Activated effector memory CD4-positive, alpha-beta T cell treated with Interleukin-2 at 50 U/mL for 16 hours (primary cell): ENCODE results near the gene YTHDF1.
"Not testable (repeated sequence)": the region's sequence is repeated elsewhere in the genome, so short reads cannot be mapped to it uniquely, and the experiment has no call there.

ENCODE experiments used
- DNase-seq: peaks from one replicate; pipeline ENCODE4 v3.0.0-alpha.2; 2020

YTHDF1 gene

DNA sequence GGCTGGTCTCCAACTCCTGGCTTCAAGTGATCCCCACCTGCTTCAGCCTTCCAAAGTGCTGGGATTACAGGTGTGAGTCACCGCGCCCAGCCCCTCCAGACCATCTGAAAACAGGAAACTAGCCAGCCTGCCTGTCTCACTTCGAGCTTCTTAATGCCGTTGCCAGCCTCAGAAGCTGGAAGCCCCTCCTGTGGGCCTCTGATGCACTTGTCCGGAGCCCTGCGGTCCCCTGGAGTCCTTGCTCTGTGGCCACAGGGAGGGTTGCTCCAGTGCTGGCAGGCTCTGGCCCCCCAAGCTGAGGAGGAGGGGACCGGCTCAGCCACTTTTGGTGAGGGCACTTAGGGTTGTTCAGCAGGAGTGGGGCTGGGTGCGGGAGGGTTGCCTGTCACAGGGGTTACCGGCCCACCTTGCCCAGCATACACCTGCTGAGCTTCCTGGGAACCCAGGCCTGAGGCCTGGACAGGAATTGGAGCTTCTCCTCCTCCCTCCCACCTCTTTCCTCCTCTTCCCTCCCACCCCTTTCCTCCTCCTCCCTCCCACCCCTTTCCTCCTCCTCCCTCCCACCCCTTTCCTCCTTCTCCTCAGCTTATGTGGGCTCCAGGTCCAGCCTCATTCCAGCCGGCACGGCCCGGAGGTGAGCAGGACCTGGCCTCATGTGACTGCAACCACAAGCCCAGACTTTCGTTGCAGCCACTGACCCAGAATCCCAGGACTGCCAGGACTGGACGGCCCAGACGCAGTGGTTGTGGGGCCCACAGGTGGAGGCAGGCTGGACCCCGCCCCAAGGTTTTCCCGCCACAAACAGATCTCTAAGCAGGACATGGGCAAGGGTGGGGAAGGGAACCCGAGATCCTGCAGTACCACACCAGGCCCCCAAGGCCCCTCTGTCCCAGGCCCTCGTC lies 10.4 kb upstream of the YTHDF1 start:
- no peak for DNase-seq

- no peak for DNase-seq
These were observed 9.1 kb upstream of the YTHDF1 start for GRCh38 chr20:63225082-63225454.

- no peak for DNase-seq
These were observed 8.6 kb upstream of the YTHDF1 start for GRCh38 chr20:63224412-63225081.

DNA sequence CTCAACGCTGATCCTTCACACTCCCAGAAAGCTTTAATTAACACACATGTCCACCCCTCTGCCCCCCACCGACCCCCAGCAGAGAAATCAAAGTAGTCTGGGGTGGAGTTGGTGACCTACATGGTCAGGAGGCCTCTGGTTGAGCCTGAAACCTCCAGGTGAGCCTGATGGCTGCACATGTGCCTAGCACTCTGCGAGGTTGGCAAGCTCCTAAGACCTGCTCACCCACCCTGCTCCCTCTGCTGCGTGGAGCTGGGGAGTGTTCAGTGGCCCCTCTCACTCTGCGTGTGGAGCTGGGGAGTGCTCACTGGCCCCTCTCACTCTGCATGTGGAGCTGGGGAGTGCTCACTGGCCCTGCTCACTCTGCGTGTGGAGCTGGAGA lies 7.9 kb upstream of the YTHDF1 start:
- DNase-seq: no peak

- peak; percentile 25 for DNase-seq
These were observed 7.3 kb upstream of the YTHDF1 start for GRCh38 chr20:63223121-63223825.

DNA sequence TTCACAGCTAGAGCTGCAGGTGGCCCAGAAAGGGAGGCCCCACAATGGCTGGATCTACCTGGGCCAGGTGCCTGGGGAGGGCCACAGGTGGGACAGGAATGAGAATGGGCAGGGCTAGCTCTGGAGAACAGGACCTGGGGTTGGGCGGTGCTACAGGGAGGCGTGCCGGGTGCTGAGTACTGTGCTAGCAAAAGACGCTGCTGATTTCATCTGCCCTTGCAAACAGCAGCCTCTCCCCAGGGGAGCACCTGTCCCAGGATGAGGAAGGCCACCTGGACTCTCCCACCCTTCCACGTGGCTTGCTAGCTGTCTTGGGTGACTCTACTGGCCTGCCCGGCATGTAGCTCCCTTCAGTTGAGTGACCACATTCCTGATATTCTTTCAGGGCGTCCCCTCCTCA lies 6.6 kb upstream of the YTHDF1 start:
- no peak for DNase-seq

DNA sequence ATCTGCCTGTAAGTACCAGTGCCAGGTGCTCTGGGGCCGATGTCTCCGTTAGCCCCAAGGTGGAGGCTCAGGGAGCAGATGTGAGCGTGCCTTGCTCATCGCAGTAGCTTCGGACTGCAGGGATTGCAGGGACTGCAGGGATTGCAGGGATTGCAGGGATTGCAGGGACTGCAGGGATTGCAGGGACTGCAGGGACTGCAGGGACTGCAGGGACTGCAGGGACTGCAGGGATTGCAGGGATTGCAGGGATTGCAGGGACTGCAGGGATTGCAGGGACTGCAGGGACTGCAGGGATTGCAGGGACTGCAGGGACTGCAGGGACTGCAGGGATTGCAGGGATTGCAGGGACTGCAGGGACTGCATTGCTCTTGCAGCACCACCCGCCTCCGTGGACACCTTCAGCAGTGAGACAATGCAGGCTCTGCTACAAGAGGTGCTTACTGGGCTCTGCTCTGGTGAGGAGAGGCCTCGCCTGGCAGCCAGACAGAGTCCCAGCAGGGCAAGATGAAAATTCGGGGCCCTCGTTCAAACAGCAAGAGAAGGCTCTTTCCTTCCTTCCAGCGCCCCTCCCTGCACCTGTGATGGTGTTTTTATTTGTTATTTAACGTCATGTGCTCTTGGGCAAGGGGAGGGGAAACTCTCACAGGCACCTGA lies 5.6 kb upstream of the YTHDF1 start:
- DNase-seq: not testable (repeated sequence)

- no peak for DNase-seq
These were observed 4.9 kb upstream of the YTHDF1 start for GRCh38 chr20:63220696-63221399.

- DNase-seq: no peak
These were observed 4.1 kb upstream of the YTHDF1 start for GRCh38 chr20:63219866-63220521.

DNA sequence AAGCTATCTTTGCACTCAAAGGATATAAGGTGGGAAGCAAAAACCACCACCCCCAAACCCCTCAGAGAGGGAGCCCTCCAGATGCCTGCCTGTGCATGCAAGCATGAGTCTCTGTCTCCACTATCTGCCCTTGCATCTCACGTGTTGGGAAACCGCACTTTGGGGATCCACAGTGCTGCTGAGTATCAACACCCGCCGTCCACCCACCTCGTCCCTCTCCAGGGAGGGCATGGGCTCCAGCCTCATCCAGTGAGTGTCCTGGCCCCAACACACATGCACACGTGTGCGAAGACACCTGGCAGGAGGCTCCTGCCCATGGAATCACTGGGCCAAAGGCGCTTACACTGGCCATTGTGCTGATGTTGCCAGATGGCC lies 3.5 kb upstream of the YTHDF1 start:
- DNase-seq: no peak

DNA sequence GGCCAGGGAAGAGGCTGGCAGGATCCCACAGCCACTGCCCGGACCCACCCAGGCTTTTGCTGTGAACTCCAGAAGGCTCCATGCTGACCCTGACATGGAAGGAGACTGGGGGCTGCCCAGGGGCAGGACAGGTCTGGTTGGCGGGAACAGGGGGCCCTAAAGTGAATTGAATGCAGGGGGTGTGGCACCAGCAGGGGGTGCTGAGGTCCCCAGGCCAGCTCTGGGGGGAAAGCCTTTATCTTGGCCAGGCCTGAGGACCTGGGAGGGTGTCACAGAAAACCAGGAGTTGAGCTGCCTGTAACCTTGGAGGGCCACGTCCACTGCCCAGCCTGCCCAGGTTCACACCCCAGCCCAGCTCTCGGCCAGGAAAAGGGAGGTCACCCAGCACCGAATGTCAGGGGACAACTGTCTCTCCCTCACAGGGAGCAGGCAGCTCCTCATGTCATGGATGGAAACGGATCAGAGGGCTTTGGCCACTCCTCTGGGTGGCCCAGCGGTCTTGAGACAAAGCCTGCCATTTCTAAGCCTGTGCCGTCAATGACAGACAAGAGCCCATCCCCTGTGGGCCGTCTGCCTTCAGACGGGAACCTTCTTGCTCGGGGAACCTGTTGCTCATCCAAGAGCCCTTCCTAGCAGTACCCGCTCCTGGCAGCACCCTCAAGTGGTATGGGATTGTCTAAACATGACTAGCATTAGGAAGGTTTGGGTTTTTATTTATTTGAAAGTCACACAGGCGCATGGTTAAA lies 2.9 kb upstream of the YTHDF1 start:
- no peak for DNase-seq

DNA sequence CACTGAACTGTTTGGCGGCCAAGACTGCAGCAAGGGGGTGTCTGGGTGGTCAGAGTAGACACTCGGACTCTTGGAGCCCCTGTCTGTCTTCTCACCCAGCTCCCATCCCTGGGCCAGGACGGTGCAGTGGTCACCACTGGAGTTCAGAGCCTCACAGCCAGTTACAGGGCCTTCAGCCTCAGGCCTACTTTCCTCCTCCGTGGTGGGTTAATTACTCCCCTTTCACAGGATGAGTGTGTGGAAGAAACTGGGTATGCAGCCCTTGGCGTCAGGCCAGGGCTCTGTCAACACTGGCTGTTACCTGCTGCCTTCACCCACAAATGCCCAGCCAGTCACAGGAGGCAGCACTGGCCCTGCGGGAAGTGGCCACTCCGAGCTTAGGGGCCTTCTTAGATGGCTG lies 1.8 kb upstream of the YTHDF1 start:
- DNase-seq: no peak

DNA sequence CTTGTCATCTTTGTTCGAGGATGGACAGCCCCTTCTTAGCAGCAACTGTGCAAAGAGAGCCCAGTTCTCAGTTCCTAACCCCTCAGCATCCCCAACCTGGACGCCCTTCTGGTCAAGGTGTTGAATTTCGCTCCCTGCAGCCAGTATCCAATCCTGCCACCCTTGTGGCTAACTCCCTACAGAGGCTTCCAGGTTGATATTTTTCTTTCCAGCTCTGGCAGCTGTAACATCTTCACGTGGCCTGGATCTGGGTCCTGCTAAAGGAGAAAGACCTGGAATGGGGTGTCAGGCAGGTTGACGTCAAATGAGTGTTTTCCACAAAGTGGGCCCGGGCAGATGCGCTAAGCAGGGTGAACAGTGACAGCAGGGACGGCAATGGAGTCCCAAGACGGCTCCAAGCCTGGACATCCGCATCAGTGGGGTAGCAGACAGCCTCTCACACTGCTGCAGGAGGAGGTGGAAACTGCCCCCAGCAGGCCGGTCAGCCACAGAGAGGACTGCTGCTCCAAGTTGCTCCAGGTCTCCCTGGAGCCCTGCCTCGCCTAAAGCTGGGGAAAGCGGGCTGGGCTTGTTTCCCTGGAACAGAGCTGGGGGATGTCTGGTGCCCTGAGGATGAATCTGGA lies 1.0 kb upstream of the YTHDF1 start:
- DNase-seq: no peak

DNA sequence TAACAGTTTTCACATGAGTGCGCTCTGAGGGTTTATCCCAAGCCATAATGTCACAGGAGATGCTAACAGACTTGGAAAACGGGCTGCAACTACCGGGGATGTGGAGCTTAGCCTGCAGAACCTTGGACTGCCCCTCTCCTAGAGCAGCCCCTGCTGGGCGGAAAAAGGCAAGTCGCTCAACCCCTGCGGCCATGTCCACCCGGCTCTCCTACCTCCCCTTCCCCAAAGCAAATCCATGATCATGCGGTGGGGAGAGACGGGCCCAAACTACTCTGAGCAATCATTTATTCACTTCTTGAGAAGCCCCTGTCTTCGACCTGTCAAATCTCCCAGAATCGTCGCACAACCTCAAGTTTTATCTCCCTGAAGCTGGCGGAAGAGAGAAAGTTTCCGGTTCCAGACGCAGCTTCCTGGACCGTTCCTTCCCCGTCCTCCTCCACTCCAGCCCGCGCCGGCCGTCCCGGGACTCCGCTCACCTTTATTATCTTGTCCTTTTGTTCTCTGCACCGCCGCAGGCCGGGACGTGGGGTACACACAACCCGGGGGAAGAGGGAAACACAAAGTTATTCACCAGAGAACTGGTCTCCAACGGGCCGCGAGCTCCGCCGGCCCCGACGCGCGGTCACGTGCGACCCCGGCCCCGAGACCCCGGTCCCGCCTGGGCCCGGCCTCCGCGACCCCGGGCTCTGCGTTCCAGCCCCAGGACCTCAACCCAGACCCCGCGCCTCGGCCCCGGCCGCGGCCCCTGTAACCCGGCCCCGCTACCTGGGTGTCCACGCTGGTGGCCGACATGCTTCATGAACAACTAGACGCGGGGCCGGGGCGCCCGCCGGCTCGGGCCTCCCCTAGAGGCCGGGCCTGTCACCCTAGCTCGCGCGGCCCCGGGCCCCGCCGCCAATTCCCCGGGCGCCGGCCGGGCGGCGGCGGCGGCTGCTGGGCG lies 560 bp downstream of the YTHDF1 start:
- DNase-seq: peak; percentile 5

DNA sequence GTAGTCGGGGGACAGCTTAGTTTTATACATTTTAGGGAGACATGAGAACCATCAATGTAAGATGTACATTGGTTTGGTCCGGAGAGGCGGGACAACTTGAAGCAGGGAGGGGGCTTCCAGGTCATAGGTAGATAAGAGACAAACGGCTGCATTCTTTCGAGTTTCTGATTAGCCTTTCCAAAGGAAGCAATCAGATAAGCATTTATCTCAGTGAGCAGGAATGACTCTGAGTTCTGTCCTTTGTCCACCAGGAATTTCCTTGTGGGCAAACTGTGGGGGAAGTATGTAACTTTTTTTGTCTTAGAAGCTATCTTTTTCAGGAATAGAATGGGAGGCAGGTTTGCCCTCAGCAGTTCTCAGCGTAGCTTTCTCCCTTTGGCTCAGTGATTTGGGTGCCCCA lies 1.4 kb downstream of the YTHDF1 start:
- DNase-seq: no peak

GRCh38 chr20:63212792-63213191 lies 3.1 kb downstream of the YTHDF1 start:
- DNase-seq: no peak

- no peak for DNase-seq
These were observed 3.6 kb downstream of the YTHDF1 start for GRCh38 chr20:63212393-63212730.

DNA sequence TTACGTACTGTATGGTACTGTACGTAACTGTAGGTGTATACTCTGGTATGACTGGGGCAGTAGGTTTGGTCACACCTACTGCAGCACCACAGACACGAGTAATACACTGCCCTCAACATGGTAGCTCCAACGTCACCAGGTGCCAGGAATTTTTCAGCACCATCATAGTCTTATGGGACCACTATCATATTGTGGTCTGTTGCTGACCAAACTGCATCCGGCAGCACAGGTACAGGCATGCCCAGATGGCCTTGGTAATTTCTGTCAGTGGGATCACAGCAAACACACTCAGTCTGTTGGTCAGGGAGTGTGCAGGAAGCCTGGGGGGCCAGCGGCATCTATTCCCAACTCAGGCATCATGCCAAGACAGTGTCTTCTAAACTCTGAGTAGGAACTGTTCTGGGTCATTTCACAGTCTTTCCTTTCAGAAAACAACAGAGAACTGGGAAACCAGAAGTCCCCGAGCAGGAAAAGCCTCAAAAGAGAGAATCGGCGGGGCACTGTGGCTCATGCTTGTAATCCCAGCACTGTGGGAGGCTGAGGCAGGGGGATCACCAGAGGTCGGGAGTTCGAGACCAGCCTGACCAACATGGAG lies 5.8 kb downstream of the YTHDF1 start:
- no peak for DNase-seq

- no peak for DNase-seq
These were observed 7.5 kb downstream of the YTHDF1 start for GRCh38 chr20:63208346-63208909.
